H9 (cell line): Measurements from ENCODE around the gene SLK. TPM values are rescaled to one million over a fixed set of nuclear protein-coding genes. Genes with fewer than 3 reads are reported as not detected.

ENCODE experiments used
- DNase-seq: peaks from one replicate; pipeline ENCODE4 v3.0.0-alpha.2; 2017
- H2AFZ ChIP-seq: one replicate; pipeline ENCODE4 v1.6.1; 2013; ENCODE audit warnings: mild to moderate bottlenecking, low read length, control low read depth, moderate library complexity
- H2AK5ac ChIP-seq: 2 replicates; pipeline ENCODE4 v1.6.1; 2013; ENCODE audit warnings: low read length, control low read depth, mixed read lengths; ENCODE audit not compliant: insufficient read length
- H2BK120ac ChIP-seq: one replicate; pipeline ENCODE4 v1.6.1; 2013; ENCODE audit warnings: low read depth, mild to moderate bottlenecking, low read length, control low read depth, inconsistent platforms; ENCODE audit not compliant: poor library complexity, severe bottlenecking
- H2BK12ac ChIP-seq: 2 replicates; pipeline ENCODE4 v1.6.1; 2013; ENCODE audit warnings: low read length, control low read depth, mixed read lengths, low read depth; ENCODE audit not compliant: insufficient read length
- H2BK15ac ChIP-seq: 2 replicates; pipeline ENCODE4 v1.6.1; 2013; ENCODE audit warnings: low read depth, low read length, control low read depth
- H2BK20ac ChIP-seq: one replicate; pipeline ENCODE4 v1.6.1; 2013; ENCODE audit warnings: low read depth, mild to moderate bottlenecking, low read length, control low read depth, inconsistent platforms; ENCODE audit not compliant: poor library complexity, severe bottlenecking
- H2BK5ac ChIP-seq: 2 replicates; pipeline ENCODE4 v1.6.1; 2013; ENCODE audit warnings: low read length, control low read depth, mixed read lengths; ENCODE audit not compliant: insufficient read length
- H3K14ac ChIP-seq: 2 replicates; pipeline ENCODE4 v1.6.1; 2013; ENCODE audit warnings: low read length, control low read depth; ENCODE audit not compliant: insufficient read depth
- H3K18ac ChIP-seq: 2 replicates; pipeline ENCODE4 v1.6.1; 2013; ENCODE audit warnings: low read depth, mild to moderate bottlenecking, mixed read lengths, low read length, control low read depth; ENCODE audit not compliant: insufficient read length
- H3K23ac ChIP-seq: 2 replicates; pipeline ENCODE4 v1.6.1; 2013; ENCODE audit warnings: low read length, control low read depth, mixed read lengths, low read depth; ENCODE audit not compliant: insufficient read length
- H3K23me2 ChIP-seq: 2 replicates; pipeline ENCODE4 v1.6.1; 2013; ENCODE audit warnings: low read depth, mild to moderate bottlenecking, mixed read lengths, low read length, control low read depth; ENCODE audit not compliant: insufficient read length, poor library complexity, severe bottlenecking
- H3K27ac ChIP-seq: 2 replicates; pipeline ENCODE4 v1.5.1; 2013; ENCODE audit warnings: low read length, control low read depth, mixed read lengths, low read depth; ENCODE audit not compliant: insufficient read length
- H3K27me3 ChIP-seq: 2 replicates; pipeline ENCODE4 v1.6.1; 2013; ENCODE audit warnings: low read length, control low read depth, inconsistent platforms; ENCODE audit not compliant: insufficient read depth
- H3K4ac ChIP-seq: 2 replicates; pipeline ENCODE4 v1.6.1; 2013; ENCODE audit warnings: low read depth, mild to moderate bottlenecking, control low read depth, inconsistent platforms, low read length, moderate library complexity
- H3K4me1 ChIP-seq: 2 replicates; pipeline ENCODE4 v1.6.1; 2013; ENCODE audit warnings: low read length, control low read depth, inconsistent platforms; ENCODE audit not compliant: insufficient read depth
- H3K4me2 ChIP-seq: 2 replicates; pipeline ENCODE4 v1.6.1; 2013; ENCODE audit warnings: low read length, control low read depth, mixed read lengths; ENCODE audit not compliant: insufficient read length, insufficient read depth
- H3K56ac ChIP-seq: 2 replicates; pipeline ENCODE4 v1.6.1; 2013; ENCODE audit warnings: low read depth, mild to moderate bottlenecking, mixed read lengths, low read length, control low read depth; ENCODE audit not compliant: insufficient read length
- H3K79me1 ChIP-seq: 2 replicates; pipeline ENCODE4 v1.6.1; 2013; ENCODE audit warnings: low read depth, mild to moderate bottlenecking, moderate library complexity, low read length, control low read depth, inconsistent platforms; ENCODE audit not compliant: insufficient read depth, poor library complexity, severe bottlenecking
- H3K79me2 ChIP-seq: 2 replicates; pipeline ENCODE4 v1.6.1; 2013; ENCODE audit warnings: low read length, control low read depth, inconsistent platforms; ENCODE audit not compliant: insufficient read depth
- H3K9ac ChIP-seq: 2 replicates; pipeline ENCODE4 v1.6.1; 2013; ENCODE audit warnings: low read length, control low read depth, mixed read lengths; ENCODE audit not compliant: insufficient read length; ENCODE audit errors: extremely low read depth
- H3K9me3 ChIP-seq: one replicate; pipeline ENCODE4 v1.6.1; 2013; ENCODE audit warnings: low read depth, low read length, inconsistent platforms; ENCODE audit not compliant: control insufficient read depth
- H3T11ph ChIP-seq: one replicate; pipeline ENCODE4 v1.6.1; 2013; ENCODE audit warnings: mild to moderate bottlenecking, low read length, control low read depth, inconsistent platforms
- H4K20me1 ChIP-seq: one replicate; pipeline ENCODE4 v1.6.1; 2013; ENCODE audit not compliant: control insufficient read depth, insufficient read length, insufficient read depth
- H4K5ac ChIP-seq: 2 replicates; pipeline ENCODE4 v1.6.1; 2013; ENCODE audit warnings: low read depth, mild to moderate bottlenecking, mixed read lengths, low read length, control low read depth; ENCODE audit not compliant: insufficient read length
- H4K8ac ChIP-seq: replicated peaks from 2 replicates; pipeline ENCODE4 v1.6.1; 2013; ENCODE audit warnings: low read length, control low read depth, mixed read lengths, low read depth; ENCODE audit not compliant: insufficient read length
- H4K91ac ChIP-seq: 2 replicates; pipeline ENCODE4 v1.6.1; 2013; ENCODE audit warnings: low read depth, mild to moderate bottlenecking, moderate library complexity, mixed read lengths, low read length, control low read depth; ENCODE audit not compliant: insufficient read length
- H3K27ac Mint-ChIP-seq, 3 experiments: 2 replicates in 2 of 3; 3 replicates in 1 of 3; pipeline ENCODE4 v1.8.0; 2020 to 2021; ENCODE audit warnings: mixed read lengths in 3 of 3, mild to moderate bottlenecking in 1 of 3, moderate library complexity in 1 of 3
- H3K27me3 Mint-ChIP-seq: 2 replicates; pipeline ENCODE4 v1.8.0; 2021; ENCODE audit warnings: low read depth, mild to moderate bottlenecking, moderate library complexity, mixed read lengths
- H3K36me3 Mint-ChIP-seq, 3 experiments: 2 replicates in 2 of 3; 3 replicates in 1 of 3; pipeline ENCODE4 v1.8.0; 2020 to 2021; ENCODE audit warnings: low read depth in 3 of 3, mixed read lengths in 3 of 3; ENCODE audit not compliant: insufficient read depth in 1 of 3
- H3K4me1 Mint-ChIP-seq, 2 experiments: 2 replicates each; pipeline ENCODE4 v1.8.0; 2020; ENCODE audit warnings: mixed read lengths in 2 of 2
- H3K4me3 Mint-ChIP-seq, 2 experiments: 2 replicates in 1 of 2; 3 replicates in 1 of 2; pipeline ENCODE4 v1.8.0; 2020 to 2021; ENCODE audit warnings: mild to moderate bottlenecking in 2 of 2, mixed read lengths in 2 of 2, moderate library complexity in 1 of 2
- H3K9me3 Mint-ChIP-seq, 2 experiments: 2 replicates in 1 of 2; 3 replicates in 1 of 2; pipeline ENCODE4 v1.8.0; 2020; ENCODE audit warnings: mild to moderate bottlenecking in 2 of 2, mixed read lengths in 2 of 2, moderate library complexity in 1 of 2
- whole genome bisulfite sequencing: extraction: QIAGEN DNeasy Blood & Tissue Kit; methylation state at CpG from one replicate; pipeline ENCODE4 v1.1.7; 2013; ENCODE audit warnings: missing lambda C conversion rate, low lambda C conversion rate, mixed read lengths; ENCODE audit not compliant: insufficient read length; ENCODE audit errors: extremely low coverage; 5-methylcytosine and 5-hydroxymethylcytosine counted together
- total RNA-seq: library from RNA; stranded (reverse); gene quantifications from 2 replicates; pipeline ENCODE4 v1.2.1, GENCODE V29; 2021
- TF ChIP-seq, protein P1 (sequence below): fragments of 200-600 bp; sonication (generic); conservative IDR thresholded peaks from 3 replicates; pipeline ENCODE4 v1.8.0; 2021; ENCODE audit warnings: antibody characterized with exemption, mild to moderate bottlenecking

SLK gene
- total RNA-seq, 1 experiment from 2014 or later: 21.0 TPM

DNA sequence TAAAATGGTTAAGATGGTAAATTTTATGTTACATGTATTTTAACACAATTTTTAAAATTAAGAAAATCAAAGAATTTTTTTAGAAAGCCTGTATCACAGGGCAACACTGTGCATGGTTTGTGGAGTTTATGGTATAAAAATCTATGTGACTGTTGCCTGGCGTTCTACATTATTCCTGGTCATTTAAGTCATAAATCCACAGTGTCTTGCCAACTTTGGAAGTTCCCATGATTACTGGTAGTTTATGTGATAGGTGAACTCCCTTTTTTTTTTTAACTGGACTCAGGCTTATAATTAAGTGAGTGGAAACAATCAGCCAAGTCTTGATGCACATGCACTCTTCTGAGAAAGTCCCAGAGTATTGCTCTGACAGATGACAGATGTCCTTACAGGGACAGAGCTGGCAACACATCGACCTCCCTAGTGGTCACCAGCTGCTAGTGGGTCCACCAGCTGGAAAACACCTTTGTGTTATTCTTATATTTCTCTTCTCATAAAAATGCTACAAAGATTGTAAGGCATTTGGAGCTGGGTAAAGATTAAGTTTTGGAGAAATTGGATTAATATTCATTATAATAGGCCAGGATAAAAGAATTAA, 40.1 kb upstream of the SLK start:
- no peaks in the 10 kb centered on the region for H3K27me3 ChIP-seq
- no peak overlapping the region for H2BK15ac ChIP-seq
- no peak overlapping the region for H3K23ac ChIP-seq
- no peak overlapping the region for H2BK20ac ChIP-seq
- H3K18ac ChIP-seq: no peak overlapping the region
- H3K9ac ChIP-seq: no peak overlapping the region
- no peaks in the 10 kb centered on the region for H3K23me2 ChIP-seq
- no peaks in the 10 kb centered on the region; the same call in 1 of the 2 replicates for H3K4me1 ChIP-seq
- H3K27ac ChIP-seq: no peak overlapping the region
- no peak overlapping the region for H4K5ac ChIP-seq
- H3K4me2 ChIP-seq: no peak overlapping the region
- H3K56ac ChIP-seq: no peak overlapping the region
- Mint-ChIP-seq H3K9me3 (no peaks in the 10 kb centered on the region), H3K4me1 (peaks cover 14 to 18% of the 10 kb centered on the region in 2 experiments), H3K27ac (no peak overlapping the region; a peak in 1 of 7 replicates), H3K27me3 (no peaks in the 10 kb centered on the region), H3K36me3 (no peaks in the 10 kb centered on the region), H3K4me3 (no peak overlapping the region)
- H3T11ph ChIP-seq: no peak overlapping the region
- no peak overlapping the region for H2AFZ ChIP-seq
- no peak overlapping the region for H2BK12ac ChIP-seq
- no peak overlapping the region for H2BK5ac ChIP-seq
- no peaks in the 10 kb centered on the region for H3K9me3 ChIP-seq
- no peak overlapping the region for H2AK5ac ChIP-seq
- no peak overlapping the region for H4K91ac ChIP-seq
- H2BK120ac ChIP-seq: no peak overlapping the region
- H3K14ac ChIP-seq: no peak overlapping the region
- DNase-seq: no peak
- H3K79me1 ChIP-seq: no peaks in the 10 kb centered on the region
- H3K79me2 ChIP-seq: no peaks in the 10 kb centered on the region
- TF ChIP-seq, protein P1, sequence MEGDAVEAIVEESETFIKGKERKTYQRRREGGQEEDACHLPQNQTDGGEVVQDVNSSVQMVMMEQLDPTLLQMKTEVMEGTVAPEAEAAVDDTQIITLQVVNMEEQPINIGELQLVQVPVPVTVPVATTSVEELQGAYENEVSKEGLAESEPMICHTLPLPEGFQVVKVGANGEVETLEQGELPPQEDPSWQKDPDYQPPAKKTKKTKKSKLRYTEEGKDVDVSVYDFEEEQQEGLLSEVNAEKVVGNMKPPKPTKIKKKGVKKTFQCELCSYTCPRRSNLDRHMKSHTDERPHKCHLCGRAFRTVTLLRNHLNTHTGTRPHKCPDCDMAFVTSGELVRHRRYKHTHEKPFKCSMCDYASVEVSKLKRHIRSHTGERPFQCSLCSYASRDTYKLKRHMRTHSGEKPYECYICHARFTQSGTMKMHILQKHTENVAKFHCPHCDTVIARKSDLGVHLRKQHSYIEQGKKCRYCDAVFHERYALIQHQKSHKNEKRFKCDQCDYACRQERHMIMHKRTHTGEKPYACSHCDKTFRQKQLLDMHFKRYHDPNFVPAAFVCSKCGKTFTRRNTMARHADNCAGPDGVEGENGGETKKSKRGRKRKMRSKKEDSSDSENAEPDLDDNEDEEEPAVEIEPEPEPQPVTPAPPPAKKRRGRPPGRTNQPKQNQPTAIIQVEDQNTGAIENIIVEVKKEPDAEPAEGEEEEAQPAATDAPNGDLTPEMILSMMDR: peak; percentile 43; the same call in 2 of the 3 replicates
- no CpG with 5 or more reads among the region's 2 CpGs for WGBS
- H4K20me1 ChIP-seq: no peaks in the 10 kb centered on the region
- H3K4ac ChIP-seq: no peak overlapping the region
- H4K8ac ChIP-seq: no peak overlapping the region
